GM21526 (cell line): Measurements from ENCODE around the gene ZFP36L1.

Experiments
- ATAC-seq: cut with Tn5 transposase; IDR thresholded peaks from one replicate; pipeline ENCODE4 v1.9.1; 2021; ENCODE audit warnings: moderate library complexity; ENCODE audit not compliant: unreplicated experiment, low FRiP score

Gene ZFP36L1

DNA sequence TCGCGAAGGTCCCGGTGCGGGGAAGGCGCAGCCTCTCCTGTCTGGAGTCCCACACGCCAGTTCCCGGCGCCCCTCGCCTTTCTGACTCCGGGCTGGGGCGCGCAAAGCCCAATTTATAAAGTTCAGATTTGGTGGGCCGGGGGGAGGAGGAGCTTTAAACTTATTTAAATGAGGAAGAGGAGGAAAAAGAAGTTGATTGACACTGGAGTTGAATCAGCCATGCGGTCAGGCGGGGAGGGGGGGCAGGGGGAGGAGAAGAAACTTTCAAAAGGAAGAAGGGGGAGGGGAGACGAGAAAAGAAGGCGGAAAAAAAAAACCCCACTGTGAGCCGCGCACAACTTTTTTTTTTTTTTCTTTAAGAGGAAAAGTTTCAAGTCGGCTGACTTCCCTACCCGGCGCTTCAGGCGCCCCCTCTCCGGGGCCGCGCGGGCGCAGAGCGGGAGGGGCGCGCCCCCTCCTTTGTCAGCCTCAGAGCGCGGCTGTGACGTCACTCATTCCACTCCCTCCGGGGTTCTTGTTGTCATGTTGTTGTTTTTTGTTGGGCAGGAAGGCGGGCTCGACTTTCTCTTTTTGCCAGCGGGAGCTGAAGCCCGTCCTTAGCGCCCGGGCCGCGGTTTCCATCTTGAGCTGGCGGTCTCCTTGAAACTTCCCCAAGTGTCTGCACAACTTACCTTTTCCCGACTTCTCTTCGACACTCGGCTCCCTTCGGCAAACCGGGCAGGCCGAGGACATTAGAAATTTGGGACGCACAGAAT, at the start of gene ZFP36L1:
TSS of gene ZFP36L1 (minus strand) at position 89 of the 755 bp plus-strand sequence. CDS start 129 bp downstream, outside the sequence.
- ATAC-seq = peak; percentile 30

DNA sequence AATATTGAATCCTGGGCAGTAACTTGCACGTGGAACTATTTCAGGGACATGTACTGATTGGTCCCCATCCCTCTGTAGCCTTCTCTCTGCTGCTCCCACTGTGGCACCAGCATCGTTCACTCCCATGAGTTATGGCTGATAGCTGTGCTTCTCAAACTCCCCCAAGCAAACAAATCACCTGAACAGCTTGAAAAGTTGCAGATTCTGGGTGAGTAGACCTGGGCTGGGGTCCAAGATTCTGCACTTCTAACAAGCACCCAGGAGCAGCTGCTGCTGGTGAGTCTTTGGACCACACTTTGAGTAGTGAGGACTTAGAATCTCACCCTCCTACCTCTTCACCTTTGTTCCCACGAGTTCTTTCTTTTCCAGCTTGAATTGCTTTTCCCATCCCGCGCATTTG, 49.4 kb upstream of the ZFP36L1 start:
- ATAC-seq = no peak

GRCh38 chr14:68841016-68841809, 48.3 kb upstream of the ZFP36L1 start:
- no peak for ATAC-seq

DNA sequence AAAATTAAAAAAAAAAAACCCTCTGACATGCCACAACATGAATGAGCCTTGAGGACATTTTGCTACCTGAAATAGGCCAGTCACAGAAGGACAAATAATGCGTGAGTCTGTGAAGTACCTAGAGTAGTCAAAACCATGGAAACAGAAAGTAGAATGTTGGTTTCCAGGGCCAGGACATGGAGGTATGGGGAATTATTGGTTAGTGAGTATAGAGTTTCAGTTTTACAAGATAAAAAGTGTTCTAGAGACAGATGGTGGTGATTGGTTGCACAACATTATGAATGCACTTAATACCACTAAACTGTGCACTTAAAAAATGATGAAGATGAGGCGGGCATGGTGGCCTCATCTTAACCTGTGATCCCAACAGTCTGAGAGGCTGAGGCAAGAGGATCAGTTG, 47.6 kb upstream of the ZFP36L1 start:
- no peak for ATAC-seq

DNA sequence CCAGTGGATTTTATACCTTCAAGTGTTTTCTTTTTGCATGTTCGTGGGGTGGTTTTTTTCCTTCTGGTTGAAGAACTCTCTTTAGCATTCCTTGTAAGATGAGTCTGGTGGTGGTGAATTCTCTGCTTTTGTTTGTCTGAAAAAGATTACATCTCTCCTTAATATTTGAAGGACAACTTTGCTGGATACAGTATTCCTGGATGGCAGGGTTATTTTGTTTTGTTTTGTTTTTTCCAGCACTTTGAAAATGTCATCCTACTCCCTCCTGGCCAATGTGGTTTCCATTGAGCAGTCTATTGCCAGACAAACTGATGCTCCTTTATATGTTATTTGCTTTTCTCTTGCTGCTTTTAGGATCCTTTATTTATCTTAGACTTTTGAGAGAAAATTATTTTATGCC, 43.2 kb upstream of the ZFP36L1 start:
- no peak for ATAC-seq

GRCh38 chr14:68834816-68835215, 41.9 kb upstream of the ZFP36L1 start:
- ATAC-seq = no peak

DNA sequence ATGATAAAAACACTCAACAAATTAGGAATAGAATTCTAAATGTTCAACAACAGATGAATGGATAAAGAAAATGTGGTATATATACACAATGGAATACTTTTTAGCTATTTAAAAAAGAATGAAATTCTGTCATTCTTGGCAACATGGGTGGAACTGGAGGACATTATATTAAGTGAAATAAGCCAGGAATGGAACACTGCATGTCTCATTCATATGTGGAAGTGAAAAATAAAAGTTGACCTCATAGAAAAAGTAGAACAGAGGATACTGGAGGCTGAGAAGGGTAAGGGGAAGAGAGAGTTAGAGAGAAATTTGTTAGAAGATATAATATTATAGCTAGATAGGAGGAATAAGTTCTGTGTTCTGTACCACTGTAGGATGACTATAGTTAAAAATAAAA, 35.8 kb upstream of the ZFP36L1 start:
- no peak for ATAC-seq

- no peak for ATAC-seq
These were observed 32.9 kb upstream of the ZFP36L1 start for GRCh38 chr14:68825729-68826128.

- ATAC-seq = no peak
These were observed 31.9 kb upstream of the ZFP36L1 start for GRCh38 chr14:68824517-68825347.

GRCh38 chr14:68824207-68824516, 31.3 kb upstream of the ZFP36L1 start:
- ATAC-seq = no peak

DNA sequence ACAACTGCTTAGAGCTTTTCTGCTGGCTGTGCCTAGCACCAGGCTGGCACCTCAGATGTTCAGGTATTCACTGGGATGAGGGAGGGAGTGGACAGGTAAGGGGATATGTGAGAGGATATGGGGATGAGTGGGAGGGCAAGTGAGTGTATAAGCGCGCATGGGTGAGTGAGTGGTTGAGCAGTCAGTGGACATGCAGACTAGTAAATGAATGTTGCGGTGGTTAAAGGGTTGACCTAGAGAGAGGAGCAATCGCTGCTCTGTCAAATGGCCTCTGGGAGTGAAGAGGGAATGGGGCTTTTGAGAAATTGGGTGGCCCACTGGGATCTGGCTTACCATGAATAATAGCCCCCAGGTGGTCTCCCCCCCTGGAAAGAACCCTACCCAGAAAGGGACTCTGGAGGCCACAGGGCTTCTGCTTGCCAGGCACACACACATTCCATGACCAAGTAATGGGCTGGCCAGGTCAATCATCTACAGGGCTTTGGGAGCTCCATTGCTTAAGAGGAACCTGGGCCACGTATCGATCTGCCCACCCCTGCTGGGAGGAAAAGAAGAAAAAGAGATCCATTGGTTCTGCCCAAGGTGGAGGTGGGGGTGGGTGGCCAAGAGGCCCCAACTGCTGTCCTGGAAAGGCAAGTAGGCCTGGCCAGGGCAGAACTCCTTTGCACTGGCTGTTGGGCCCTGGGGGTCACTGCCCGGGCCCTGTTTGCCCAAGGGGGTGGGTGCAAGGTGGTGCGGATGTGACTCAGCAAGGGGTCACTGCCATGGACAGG, 30.8 kb upstream of the ZFP36L1 start:
- ATAC-seq = no peak

- no peak for ATAC-seq
These were observed 30.1 kb upstream of the ZFP36L1 start for GRCh38 chr14:68822926-68823325.

- ATAC-seq = peak; percentile 65
These were observed 29.3 kb upstream of the ZFP36L1 start for GRCh38 chr14:68822132-68822651.

- no peak for ATAC-seq
These were observed 28.3 kb upstream of the ZFP36L1 start for GRCh38 chr14:68820999-68821683.

DNA sequence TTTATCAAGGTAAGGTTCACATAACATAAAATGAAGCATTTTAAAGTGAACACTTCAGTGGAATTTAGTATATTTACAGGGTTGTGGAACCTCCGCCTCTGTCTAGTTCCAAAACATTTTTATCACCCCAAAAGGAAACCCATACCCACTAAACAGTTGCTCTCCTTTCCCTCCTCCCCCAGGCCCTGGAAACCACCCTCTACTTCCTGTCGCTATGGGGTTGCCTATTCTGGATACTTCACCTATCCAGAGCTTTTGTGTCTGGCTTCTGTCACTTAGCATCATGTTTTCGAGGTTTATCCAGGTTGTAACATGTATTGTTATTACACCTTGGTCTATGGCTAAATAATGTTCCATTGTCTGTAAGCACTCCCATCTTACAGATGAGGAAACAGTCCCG, 27.7 kb upstream of the ZFP36L1 start:
- no peak for ATAC-seq

DNA sequence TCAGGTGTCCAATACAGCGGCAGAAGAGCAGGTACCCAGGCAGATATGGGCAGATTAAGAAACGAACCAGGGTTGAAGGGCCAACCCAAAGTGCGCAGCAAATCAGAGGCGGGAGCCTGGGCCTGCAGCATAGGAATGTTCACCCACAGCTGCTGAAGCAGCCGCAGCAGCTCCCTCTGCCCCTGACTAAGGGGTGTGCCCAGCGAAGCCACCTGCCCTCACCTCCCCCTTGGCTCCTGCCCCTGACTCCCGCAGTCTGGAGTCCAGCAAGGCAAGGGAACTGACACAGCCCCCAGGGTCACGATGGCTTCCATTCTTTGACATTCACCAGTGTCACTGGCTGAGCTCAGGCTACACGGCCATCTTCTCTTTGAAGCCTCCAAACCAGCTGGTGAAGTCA, 27.3 kb upstream of the ZFP36L1 start:
- no peak for ATAC-seq

DNA sequence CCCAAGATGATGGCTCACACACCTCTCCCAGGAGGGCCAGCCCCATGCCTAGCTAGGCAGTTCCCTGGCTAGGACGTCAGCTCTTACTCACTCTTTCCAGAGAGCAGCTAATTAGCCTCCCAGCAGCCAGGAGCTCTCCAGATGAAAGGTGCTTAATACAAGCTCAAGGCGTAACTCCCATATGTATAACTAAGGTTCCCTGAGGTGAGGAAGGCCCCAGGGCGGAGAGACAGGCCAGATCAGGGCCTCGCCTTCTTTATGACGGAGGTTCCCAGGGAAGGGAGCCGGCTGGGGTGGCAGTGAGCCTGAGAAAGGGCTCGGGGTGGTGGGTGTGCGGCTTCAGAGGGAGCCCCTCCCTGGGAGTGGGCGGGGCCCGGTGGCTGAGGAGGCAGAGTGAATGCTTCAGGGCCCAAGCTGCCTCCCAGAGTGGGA, 26.4 kb upstream of the ZFP36L1 start:
- ATAC-seq = no peak

GRCh38 chr14:68817506-68818212, 24.8 kb upstream of the ZFP36L1 start:
- no peak for ATAC-seq

GRCh38 chr14:68816943-68817430, 24.1 kb upstream of the ZFP36L1 start:
- no peak for ATAC-seq
